HCT116 (cell line): Measurements from ENCODE around the gene CREBZF.

Experiments
- CTCF ChIP-seq, 3 experiments: fragments of 200-600 bp in 1 of 3; sonication (generic) in 1 of 3; IDR thresholded peaks in 2 of 3; conservative IDR thresholded peaks in 1 of 3; 2 replicates each; pipeline ENCODE4 v1.5.1; 2012 to 2017; ENCODE audit warnings: low read depth in 2 of 3, low read length in 2 of 3, antibody characterized with exemption in 1 of 3, borderline replicate concordance in 1 of 3, control low read depth in 1 of 3, mild to moderate bottlenecking in 1 of 3, mixed read lengths in 1 of 3, mixed run types in 1 of 3, moderate library complexity in 1 of 3; ENCODE audit not compliant: insufficient read depth in 1 of 3
- POLR2AphosphoS5 ChIP-seq: IDR thresholded peaks from 2 replicates; pipeline ENCODE4 v1.6.1; 2011; ENCODE audit warnings: mild to moderate bottlenecking, low read depth, low read length, moderate library complexity
- TCF7L2 ChIP-seq: IDR thresholded peaks from 2 replicates; pipeline ENCODE4 v1.7.0; 2011; ENCODE audit warnings: borderline replicate concordance, inconsistent platforms; ENCODE audit not compliant: insufficient read depth, insufficient read length; ENCODE audit errors: extremely low read depth
- ZBTB33 ChIP-seq: IDR thresholded peaks from 2 replicates; pipeline ENCODE4 v1.6.1; 2011; ENCODE audit warnings: mild to moderate bottlenecking, low read length, moderate library complexity; ENCODE audit not compliant: insufficient replicate concordance; ENCODE audit errors: extremely low read depth
- ZNF274 ChIP-seq: fragments of 200-500 bp; sonication (Bioruptor generic); IDR thresholded peaks from 2 replicates; pipeline ENCODE4 v1.6.1; 2014; ENCODE audit warnings: mild to moderate bottlenecking, low read depth, low read length, inconsistent platforms

- TF ChIP-seq CTCF (IDR thresholded peaks at IDR 0.05 in 2 of 3, conservative IDR thresholded peaks at IDR 0.05 in 1 of 3; ENCODE audit: borderline replicate concordance in 1 of 3, insufficient read depth in 1 of 3, low read depth in 2 of 3, low read length in 2 of 3) (no peak), POLR2AphosphoS5 (no peak), ZNF274 (no peak), ZBTB33 (no peak), TCF7L2 (no peak)
These were observed 48.0 kb upstream of the CREBZF start for GRCh38 chr11:85712953-85713352.
